GM23338 (cell line): Measurements from ENCODE around the gene KCNT1. TPM values are rescaled to one million over a fixed set of nuclear protein-coding genes. Genes with fewer than 3 reads are reported as not detected.

ENCODE experiments used
- CREB1 ChIP-seq: fragments of 250-450 bp; sonication (Bioruptor Pico); IDR thresholded peaks from 2 replicates; pipeline ENCODE4 v1.5.0; 2020; ENCODE audit warnings: low read depth, mild to moderate bottlenecking, moderate library complexity
- EZH2 ChIP-seq: fragments of 200-600 bp; sonication (generic); IDR thresholded peaks from one replicate; pipeline ENCODE4 v1.8.0; 2017; ENCODE audit warnings: antibody characterized with exemption, mild to moderate bottlenecking, low read depth; ENCODE audit not compliant: unreplicated experiment
- EZH2phosphoT487 ChIP-seq: fragments of 200-600 bp; sonication (generic); IDR thresholded peaks from one replicate; pipeline ENCODE4 v1.8.1; 2018; ENCODE audit warnings: antibody characterized with exemption; ENCODE audit not compliant: unreplicated experiment
- POLR2AphosphoS5 ChIP-seq: IDR thresholded peaks from 2 replicates; pipeline ENCODE4 v1.6.1; 2016; ENCODE audit warnings: antibody characterized with exemption, low read depth
- STAT1 ChIP-seq: IDR thresholded peaks from one replicate; pipeline ENCODE4 v1.6.1; 2016; ENCODE audit warnings: antibody characterized with exemption; ENCODE audit not compliant: unreplicated experiment
- ZNF114 ChIP-seq: fragments of 250-450 bp; sonication (Bioruptor Pico); IDR thresholded peaks from 2 replicates; pipeline ENCODE4 v1.5.0; 2020; ENCODE audit warnings: mild to moderate bottlenecking, moderate library complexity
- ZNF331 ChIP-seq: fragments of 250-450 bp; sonication (Bioruptor Pico); IDR thresholded peaks from 2 replicates; pipeline ENCODE4 v1.5.0; 2020; ENCODE audit warnings: low read depth, mild to moderate bottlenecking, moderate library complexity
- polyA plus RNA-seq: library from polyadenylated mRNA; unstranded; fragments of >200 nt; fragmentation: Nextera tagmentation; extraction: Ambion mirVana; gene quantifications from 2 replicates; pipeline ENCODE4 v1.2.1, GENCODE V29; 2016
- total RNA-seq: library from RNA; depleted of rRNA; stranded (reverse); fragments of >200 nt; shearing (Covaris generic); gene quantifications from 2 replicates; pipeline ENCODE4 v1.2.3, GENCODE V29; 2014
- TF ChIP-seq, protein P1 (sequence below): fragments of 250-450 bp; sonication (Bioruptor Pico); IDR thresholded peaks from 2 replicates; pipeline ENCODE4 v1.5.0; 2020; ENCODE audit warnings: mild to moderate bottlenecking, moderate library complexity
- TF ChIP-seq, protein P2 (sequence below): IDR thresholded peaks from one replicate; pipeline ENCODE4 v1.6.1; 2018; ENCODE audit warnings: antibody characterized with exemption; ENCODE audit not compliant: unreplicated experiment

The KCNT1 gene
- total and polyA plus RNA-seq, 2 experiments from 2014 or later: 0.05 to 0.28 TPM

DNA sequence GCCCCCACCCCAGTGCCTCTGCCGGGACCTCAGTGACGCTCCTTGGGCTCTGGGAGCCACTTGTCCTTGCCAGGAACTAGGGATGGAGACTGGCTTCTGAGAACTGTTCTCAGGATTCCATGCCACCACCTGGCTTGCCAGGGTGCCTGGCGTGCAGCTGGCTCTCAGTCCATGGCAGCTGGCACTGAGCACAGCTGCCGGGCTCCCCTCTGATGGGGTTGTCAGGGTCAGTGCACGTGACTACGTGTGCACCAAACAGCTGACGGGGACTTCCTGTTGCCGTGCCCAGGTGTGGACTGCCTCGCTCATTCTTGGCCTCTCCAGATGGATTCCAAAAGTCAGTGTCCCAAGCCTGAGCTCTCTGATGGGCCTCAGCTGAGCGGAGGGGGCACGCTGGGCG is 9.4 kb downstream of the KCNT1 start (continued):
- TF ChIP-seq, protein P1, sequence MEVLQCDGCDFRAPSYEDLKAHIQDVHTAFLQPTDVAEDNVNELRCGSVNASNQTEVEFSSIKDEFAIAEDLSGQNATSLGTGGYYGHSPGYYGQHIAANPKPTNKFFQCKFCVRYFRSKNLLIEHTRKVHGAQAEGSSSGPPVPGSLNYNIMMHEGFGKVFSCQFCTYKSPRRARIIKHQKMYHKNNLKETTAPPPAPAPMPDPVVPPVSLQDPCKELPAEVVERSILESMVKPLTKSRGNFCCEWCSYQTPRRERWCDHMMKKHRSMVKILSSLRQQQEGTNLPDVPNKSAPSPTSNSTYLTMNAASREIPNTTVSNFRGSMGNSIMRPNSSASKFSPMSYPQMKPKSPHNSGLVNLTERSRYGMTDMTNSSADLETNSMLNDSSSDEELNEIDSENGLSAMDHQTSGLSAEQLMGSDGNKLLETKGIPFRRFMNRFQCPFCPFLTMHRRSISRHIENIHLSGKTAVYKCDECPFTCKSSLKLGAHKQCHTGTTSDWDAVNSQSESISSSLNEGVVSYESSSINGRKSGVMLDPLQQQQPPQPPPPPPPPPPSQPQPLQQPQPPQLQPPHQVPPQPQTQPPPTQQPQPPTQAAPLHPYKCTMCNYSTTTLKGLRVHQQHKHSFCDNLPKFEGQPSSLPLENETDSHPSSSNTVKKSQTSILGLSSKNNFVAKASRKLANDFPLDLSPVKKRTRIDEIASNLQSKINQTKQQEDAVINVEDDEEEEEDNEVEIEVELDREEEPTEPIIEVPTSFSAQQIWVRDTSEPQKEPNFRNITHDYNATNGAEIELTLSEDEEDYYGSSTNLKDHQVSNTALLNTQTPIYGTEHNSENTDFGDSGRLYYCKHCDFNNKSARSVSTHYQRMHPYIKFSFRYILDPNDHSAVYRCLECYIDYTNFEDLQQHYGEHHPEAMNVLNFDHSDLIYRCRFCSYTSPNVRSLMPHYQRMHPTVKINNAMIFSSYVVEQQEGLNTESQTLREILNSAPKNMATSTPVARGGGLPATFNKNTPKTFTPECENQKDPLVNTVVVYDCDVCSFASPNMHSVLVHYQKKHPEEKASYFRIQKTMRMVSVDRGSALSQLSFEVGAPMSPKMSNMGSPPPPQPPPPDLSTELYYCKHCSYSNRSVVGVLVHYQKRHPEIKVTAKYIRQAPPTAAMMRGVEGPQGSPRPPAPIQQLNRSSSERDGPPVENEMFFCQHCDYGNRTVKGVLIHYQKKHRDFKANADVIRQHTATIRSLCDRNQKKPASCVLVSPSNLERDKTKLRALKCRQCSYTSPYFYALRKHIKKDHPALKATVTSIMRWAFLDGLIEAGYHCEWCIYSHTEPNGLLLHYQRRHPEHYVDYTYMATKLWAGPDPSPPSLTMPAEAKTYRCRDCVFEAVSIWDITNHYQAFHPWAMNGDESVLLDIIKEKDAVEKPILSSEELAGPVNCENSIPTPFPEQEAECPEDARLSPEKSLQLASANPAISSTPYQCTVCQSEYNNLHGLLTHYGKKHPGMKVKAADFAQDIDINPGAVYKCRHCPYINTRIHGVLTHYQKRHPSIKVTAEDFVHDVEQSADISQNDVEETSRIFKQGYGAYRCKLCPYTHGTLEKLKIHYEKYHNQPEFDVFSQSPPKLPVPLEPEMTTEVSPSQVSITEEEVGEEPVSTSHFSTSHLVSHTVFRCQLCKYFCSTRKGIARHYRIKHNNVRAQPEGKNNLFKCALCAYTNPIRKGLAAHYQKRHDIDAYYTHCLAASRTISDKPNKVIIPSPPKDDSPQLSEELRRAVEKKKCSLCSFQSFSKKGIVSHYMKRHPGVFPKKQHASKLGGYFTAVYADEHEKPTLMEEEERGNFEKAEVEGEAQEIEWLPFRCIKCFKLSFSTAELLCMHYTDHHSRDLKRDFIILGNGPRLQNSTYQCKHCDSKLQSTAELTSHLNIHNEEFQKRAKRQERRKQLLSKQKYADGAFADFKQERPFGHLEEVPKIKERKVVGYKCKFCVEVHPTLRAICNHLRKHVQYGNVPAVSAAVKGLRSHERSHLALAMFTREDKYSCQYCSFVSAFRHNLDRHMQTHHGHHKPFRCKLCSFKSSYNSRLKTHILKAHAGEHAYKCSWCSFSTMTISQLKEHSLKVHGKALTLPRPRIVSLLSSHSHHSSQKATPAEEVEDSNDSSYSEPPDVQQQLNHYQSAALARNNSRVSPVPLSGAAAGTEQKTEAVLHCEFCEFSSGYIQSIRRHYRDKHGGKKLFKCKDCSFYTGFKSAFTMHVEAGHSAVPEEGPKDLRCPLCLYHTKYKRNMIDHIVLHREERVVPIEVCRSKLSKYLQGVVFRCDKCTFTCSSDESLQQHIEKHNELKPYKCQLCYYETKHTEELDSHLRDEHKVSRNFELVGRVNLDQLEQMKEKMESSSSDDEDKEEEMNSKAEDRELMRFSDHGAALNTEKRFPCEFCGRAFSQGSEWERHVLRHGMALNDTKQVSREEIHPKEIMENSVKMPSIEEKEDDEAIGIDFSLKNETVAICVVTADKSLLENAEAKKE (CRISPR knock-in tag): no peak
- TF ChIP-seq ZNF114 (CRISPR knock-in tag) (no peak), EZH2phosphoT487 (no peak), STAT1 (no peak), POLR2AphosphoS5 (no peak), EZH2 (no peak), CREB1 (CRISPR knock-in tag) (no peak), ZNF331 (CRISPR knock-in tag) (no peak)
- TF ChIP-seq, protein P2, sequence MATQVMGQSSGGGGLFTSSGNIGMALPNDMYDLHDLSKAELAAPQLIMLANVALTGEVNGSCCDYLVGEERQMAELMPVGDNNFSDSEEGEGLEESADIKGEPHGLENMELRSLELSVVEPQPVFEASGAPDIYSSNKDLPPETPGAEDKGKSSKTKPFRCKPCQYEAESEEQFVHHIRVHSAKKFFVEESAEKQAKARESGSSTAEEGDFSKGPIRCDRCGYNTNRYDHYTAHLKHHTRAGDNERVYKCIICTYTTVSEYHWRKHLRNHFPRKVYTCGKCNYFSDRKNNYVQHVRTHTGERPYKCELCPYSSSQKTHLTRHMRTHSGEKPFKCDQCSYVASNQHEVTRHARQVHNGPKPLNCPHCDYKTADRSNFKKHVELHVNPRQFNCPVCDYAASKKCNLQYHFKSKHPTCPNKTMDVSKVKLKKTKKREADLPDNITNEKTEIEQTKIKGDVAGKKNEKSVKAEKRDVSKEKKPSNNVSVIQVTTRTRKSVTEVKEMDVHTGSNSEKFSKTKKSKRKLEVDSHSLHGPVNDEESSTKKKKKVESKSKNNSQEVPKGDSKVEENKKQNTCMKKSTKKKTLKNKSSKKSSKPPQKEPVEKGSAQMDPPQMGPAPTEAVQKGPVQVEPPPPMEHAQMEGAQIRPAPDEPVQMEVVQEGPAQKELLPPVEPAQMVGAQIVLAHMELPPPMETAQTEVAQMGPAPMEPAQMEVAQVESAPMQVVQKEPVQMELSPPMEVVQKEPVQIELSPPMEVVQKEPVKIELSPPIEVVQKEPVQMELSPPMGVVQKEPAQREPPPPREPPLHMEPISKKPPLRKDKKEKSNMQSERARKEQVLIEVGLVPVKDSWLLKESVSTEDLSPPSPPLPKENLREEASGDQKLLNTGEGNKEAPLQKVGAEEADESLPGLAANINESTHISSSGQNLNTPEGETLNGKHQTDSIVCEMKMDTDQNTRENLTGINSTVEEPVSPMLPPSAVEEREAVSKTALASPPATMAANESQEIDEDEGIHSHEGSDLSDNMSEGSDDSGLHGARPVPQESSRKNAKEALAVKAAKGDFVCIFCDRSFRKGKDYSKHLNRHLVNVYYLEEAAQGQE: no peak
